GM19328 (cell line): ENCODE results near the gene STK24.

ENCODE experiments used
- ATAC-seq: cut with Tn5 transposase; IDR thresholded peaks from one replicate; pipeline ENCODE4 v1.9.1; 2021; ENCODE audit warnings: mild to moderate bottlenecking, moderate library complexity; ENCODE audit not compliant: unreplicated experiment

STK24 gene

DNA sequence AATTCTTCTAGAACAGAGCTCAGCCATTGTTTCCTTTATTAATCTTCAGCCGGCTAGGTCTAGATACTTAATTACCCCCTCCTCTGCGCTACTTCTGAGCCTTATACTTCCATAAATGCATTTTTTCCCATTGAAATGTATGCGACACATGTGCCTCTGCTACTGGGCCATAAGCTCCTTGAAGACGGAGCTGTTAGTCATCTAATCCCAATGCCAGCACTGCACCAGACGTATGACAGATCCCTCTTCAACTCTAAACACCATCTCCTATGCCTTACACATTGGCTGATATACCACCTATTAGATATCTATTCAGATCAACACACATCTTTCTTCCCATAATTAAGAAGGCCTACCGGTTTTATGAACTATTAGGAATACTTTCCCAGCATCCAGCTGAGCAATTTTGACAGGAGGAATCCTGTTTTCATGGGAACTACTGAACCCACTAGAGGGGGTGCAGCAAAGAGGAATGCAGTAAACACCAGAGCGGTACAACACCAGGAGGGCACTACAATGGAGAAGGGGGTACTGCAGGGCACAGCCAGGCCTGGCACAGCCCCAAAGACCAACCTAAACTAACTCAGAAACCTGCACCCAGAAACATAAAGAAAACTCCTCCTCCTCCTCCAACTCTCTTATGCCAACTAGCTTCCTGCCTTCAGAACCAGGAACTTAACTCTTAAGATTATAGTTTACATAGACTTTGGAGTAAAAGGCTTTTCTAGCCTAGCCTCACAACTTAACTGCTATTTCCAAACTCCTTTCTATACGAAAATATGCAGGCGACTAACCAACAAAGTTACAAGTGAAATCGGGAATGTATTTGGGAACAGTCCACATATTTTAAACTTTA is 18.7 kb downstream of the STK24 start:
- ATAC-seq, result no peak

- ATAC-seq, result no peak
These were observed 19.8 kb downstream of the STK24 start for GRCh38 chr13:98556968-98557631.

GRCh38 chr13:98556142-98556816 is 20.6 kb downstream of the STK24 start:
- no peak for ATAC-seq

DNA sequence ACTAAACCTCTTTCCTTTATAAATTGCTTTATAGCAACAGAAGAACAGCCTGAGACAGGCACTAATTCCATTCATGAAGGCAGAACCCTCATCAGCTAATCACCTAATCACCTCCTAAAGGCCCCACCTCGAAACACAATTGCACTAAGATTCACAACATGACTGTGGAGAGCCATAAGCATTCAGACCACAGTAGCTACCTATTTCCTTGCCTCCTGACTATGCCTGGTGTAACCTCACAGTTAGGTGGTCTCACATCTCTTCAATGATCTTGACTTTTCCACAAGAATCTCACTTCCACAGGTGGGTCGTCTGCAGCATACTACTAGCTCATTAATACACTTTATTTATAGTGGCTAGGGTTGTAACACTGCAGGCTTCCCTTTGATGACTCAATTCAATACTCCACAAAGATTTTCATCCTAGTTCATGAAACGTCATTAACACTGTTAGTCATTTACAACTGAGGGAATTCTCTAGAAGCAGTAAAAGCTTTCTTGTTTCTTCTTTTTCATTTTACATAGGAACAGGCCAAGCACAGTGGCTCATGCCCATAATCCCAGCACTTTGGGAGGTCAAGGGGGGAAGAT is 27.1 kb downstream of the STK24 start:
- peak; percentile 48 for ATAC-seq

- ATAC-seq, result no peak
These were observed 27.7 kb downstream of the STK24 start for GRCh38 chr13:98549006-98549727.

DNA sequence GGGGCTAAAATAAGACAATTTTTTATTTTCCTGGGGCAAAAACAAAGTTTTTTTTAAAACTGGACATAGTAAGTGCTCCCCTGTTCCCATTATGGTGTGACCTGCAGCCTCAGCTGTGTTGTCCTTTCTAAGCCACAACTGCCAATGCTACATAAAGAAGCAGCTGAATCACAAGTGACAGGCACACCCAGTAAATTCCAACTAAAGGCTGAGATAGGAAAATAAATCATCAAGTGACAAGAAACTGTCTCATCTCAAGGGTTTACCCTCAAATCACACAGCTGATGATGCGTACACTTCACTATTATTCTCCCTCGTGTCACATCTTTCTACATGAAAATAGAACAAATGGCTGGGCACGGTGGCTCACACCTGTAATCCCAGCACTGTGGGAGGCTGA is 28.7 kb downstream of the STK24 start:
- ATAC-seq, result no peak

DNA sequence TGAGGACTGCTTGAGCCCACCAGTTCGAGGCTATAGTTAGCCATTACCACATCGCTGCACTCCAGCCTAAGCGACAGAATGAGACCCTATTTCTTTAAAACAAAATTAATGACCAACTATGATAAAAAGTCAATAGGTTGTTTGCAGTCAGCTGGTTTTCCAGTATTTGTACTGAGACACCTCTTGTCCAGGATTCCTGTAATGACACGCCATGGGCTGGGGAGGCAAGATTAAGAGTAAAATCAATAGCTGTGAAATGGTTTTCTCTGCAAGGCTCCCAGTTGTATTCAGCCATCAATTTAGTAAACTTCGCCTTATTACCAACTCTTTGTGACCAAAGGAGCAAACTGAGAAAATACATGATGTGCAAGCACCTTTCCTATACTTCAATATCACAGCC is 29.5 kb downstream of the STK24 start:
- no peak for ATAC-seq

- ATAC-seq, result no peak
These were observed 30.5 kb downstream of the STK24 start for GRCh38 chr13:98546402-98546801.

GRCh38 chr13:98544104-98544710 is 32.7 kb downstream of the STK24 start:
- no peak for ATAC-seq

- ATAC-seq, result peak; percentile 27
These were observed 33.4 kb downstream of the STK24 start for GRCh38 chr13:98543378-98544103.

GRCh38 chr13:98542568-98543377 is 34.1 kb downstream of the STK24 start:
- ATAC-seq, result peak; percentile 41

DNA sequence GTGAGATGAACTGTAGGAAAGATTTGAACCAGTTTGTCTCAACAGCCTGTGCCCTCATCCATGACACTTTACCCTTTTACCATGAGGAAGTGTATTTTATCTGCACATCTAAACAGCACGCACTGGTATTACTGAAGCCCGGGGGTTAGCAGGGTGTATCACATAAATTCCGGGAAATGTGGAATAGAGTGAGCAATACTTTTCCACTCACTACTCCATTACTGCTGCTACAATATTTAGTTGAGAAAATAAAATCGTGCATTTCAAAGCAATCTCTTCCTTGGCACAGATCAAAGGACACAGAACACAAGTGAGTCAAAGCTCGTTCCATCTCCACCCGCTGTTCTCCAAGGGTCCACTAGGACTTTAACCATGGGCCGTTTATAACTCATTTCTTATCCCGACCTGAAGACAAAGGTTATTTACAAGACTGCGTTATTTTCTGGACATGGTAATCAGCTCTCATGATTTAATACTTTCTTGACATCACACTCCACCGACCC is 35.2 kb downstream of the STK24 start:
- ATAC-seq, result no peak

- ATAC-seq, result no peak
These were observed 35.7 kb downstream of the STK24 start for GRCh38 chr13:98541191-98541590.

- no peak for ATAC-seq
These were observed 36.4 kb downstream of the STK24 start for GRCh38 chr13:98540476-98540875.

DNA sequence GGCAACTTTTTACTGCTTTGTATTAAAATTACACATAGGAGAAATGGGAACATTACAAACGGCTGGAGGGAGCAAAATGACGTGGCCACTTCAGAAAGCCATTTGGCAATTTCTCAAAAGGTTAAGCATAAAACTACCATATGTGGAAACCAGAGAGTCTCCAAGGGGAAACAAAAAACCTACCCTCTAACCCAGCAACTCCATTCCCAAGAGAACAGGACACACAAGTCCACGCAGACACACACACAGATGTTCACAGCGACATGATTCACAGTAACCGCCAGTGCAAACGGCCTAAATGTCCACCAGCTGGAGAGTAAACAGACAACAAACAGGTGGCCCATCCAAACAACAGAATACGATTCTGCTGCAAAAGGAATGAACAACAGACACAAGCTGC is 37.2 kb downstream of the STK24 start:
- no peak for ATAC-seq

DNA sequence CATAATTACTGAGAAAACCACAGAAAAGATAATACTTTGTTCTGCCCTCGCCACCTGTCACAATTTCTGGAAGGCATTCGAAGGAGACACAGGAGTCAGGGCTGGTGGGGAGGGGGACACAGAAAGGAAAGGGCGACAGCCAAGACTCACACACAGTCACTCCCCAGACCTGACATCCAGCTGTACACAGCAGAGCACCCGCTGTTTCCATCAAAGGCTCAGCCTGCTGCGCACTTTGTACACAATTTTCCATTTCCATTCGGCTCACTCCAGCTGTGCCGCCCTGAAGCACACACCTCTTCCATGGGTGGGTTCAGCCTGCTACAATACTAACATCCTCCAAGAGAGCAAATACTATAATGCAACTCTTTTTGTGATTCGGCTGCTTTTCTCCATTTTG is 38.0 kb downstream of the STK24 start:
- no peak for ATAC-seq

DNA sequence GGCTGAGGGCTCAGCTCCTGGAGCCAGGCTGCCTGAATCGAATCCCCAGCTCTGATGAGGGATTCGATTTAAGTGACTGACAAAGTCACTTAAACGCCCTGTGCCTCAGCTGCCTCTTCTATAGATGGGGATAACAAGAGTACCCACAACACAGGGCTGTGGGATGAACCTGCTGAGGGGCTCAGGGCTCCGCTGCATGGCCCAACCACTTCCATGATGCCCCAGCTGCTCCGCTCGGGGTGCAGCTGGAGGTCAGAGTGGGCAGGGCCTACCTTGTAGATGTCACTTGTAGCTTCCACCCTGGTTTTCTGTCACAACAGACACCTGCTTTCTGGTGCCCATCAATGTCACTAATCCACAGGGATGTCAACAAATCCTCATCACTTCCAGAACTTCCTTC is 39.2 kb downstream of the STK24 start:
- ATAC-seq, result no peak

- no peak for ATAC-seq
These were observed 39.6 kb downstream of the STK24 start for GRCh38 chr13:98537306-98537705.

- ATAC-seq, result no peak
These were observed 40.2 kb downstream of the STK24 start for GRCh38 chr13:98536729-98537128.
